Hematopoietic multipotent progenitor cell treated with erythropoietin and hydrocortisone succinate and interleukin-3 and kit ligand, for 8 days (in vitro differentiated cells): Measurements from ENCODE around the gene NRCAM.
"Not testable (repeated sequence)": the region's sequence is repeated elsewhere in the genome, so short reads cannot be mapped to it uniquely, and the experiment has no call there.

Experiments
- DNase-seq: peaks from one replicate; pipeline ENCODE4 v3.0.0-alpha.2; 2015

The NRCAM gene

GRCh38 chr7:108455998-108456677, at the start of gene NRCAM:
NRCAM (minus strand) TSS chr7:108456436; CDS start chr7:108240064, 216,372 bp downstream.
- no peak for DNase-seq

GRCh38 chr7:108504576-108504975, 48.3 kb upstream of the NRCAM start:
- DNase-seq: not testable (repeated sequence)

- DNase-seq: no peak
Measured at GRCh38 chr7:108503112-108504026, 47.1 kb upstream of the NRCAM start.

- DNase-seq: no peak
Measured at GRCh38 chr7:108499566-108499965, 43.3 kb upstream of the NRCAM start.

GRCh38 chr7:108498481-108498880, 42.2 kb upstream of the NRCAM start:
- DNase-seq: no peak

GRCh38 chr7:108497082-108497725, 41.0 kb upstream of the NRCAM start:
- DNase-seq: peak; percentile 76

GRCh38 chr7:108492742-108493141, 36.5 kb upstream of the NRCAM start:
- no peak for DNase-seq

- DNase-seq: no peak
Measured at GRCh38 chr7:108488768-108489538, 32.7 kb upstream of the NRCAM start.

- no peak for DNase-seq
Measured at GRCh38 chr7:108487646-108488045, 31.4 kb upstream of the NRCAM start.

GRCh38 chr7:108486291-108486966, 30.2 kb upstream of the NRCAM start:
- DNase-seq: no peak

- DNase-seq: no peak
Measured at GRCh38 chr7:108484137-108484536, 27.9 kb upstream of the NRCAM start.

- DNase-seq: no peak
Measured at GRCh38 chr7:108480311-108480710, 24.1 kb upstream of the NRCAM start.

- DNase-seq: no peak
Measured at GRCh38 chr7:108479751-108480150, 23.5 kb upstream of the NRCAM start.

GRCh38 chr7:108479118-108479517, 22.9 kb upstream of the NRCAM start:
- no peak for DNase-seq

- DNase-seq: no peak
Measured at GRCh38 chr7:108468246-108468645, 12.0 kb upstream of the NRCAM start.

GRCh38 chr7:108467391-108467790, 11.2 kb upstream of the NRCAM start:
- no peak for DNase-seq

GRCh38 chr7:108466322-108466721, 10.1 kb upstream of the NRCAM start:
- not testable (repeated sequence) for DNase-seq

GRCh38 chr7:108464743-108465142, 8.5 kb upstream of the NRCAM start:
- DNase-seq: no peak

GRCh38 chr7:108463613-108464012, 7.4 kb upstream of the NRCAM start:
- DNase-seq: no peak

- no peak for DNase-seq
Measured at GRCh38 chr7:108461840-108462239, 5.6 kb upstream of the NRCAM start.

GRCh38 chr7:108460964-108461363, 4.7 kb upstream of the NRCAM start:
- no peak for DNase-seq

- DNase-seq: peak; percentile 21
Measured at GRCh38 chr7:108459922-108460551, 3.8 kb upstream of the NRCAM start.
